ENCODE measurements around the gene SLC12A7. TPM values are rescaled to one million over a fixed set of nuclear protein-coding genes. Genes with fewer than 3 reads are reported as not detected.
A peak's percentile ranks its signal among the peaks of the same experiment; 100 is the strongest.

SLC12A7 gene
- polyA plus RNA-seq, 3 donors from 2014 or later: 9.5 to 18.2 (median 9.7) TPM

GRCh38 chr5:1152156-1152555 is 40.3 kb upstream of the SLC12A7 start:
- Mint-ChIP-seq H3K27me3 (ENCODE audit: low read depth in 3 of 3) (peaks cover 8 to 13% (median 9%) of the 10 kb centered on the region in 3 donors), H3K4me3 (peak overlapping the region; percentile 40 to 84 (median 77)), H3K4me1 (peaks cover 30 to 46% of the 10 kb centered on the region in 2 donors), H3K27ac (peak overlapping the region; percentile 65 to 92 (median 84)), H3K36me3 (no peaks in the 10 kb centered on the region), H3K9me3 (no peaks in the 10 kb centered on the region)
- DNase-seq: peak; percentile 69 to 72 (median 72)

GRCh38 chr5:1151316-1151715 is 39.5 kb upstream of the SLC12A7 start:
- H3K4me1 Mint-ChIP-seq: peaks cover 28 to 43% of the 10 kb centered on the region in 2 donors
- no peaks in the 10 kb centered on the region for H3K9me3 Mint-ChIP-seq
- H3K27me3 Mint-ChIP-seq (ENCODE audit: low read depth in 3 of 3): peaks cover 6 to 13% (median 8%) of the 10 kb centered on the region in 3 donors
- peak overlapping the region in 3 of 6 donors; percentile 24 to 74 (median 70) for H3K27ac Mint-ChIP-seq
- H3K36me3 Mint-ChIP-seq: no peaks in the 10 kb centered on the region
- no peak for DNase-seq
- H3K4me3 Mint-ChIP-seq: peak overlapping the region in 4 of 5 donors; percentile 30 to 62 (median 42)

- H3K27ac Mint-ChIP-seq: peak overlapping the region in 3 of 6 donors; percentile 24 to 74 (median 70)
- DNase-seq: no peak
- peaks cover 28 to 43% of the 10 kb centered on the region in 2 donors for H3K4me1 Mint-ChIP-seq
- H3K4me3 Mint-ChIP-seq: peak overlapping the region; percentile 30 to 62 (median 33)
- H3K9me3 Mint-ChIP-seq: no peaks in the 10 kb centered on the region
- H3K36me3 Mint-ChIP-seq: no peaks in the 10 kb centered on the region
- H3K27me3 Mint-ChIP-seq (ENCODE audit: low read depth in 3 of 3): peaks cover 6 to 13% (median 8%) of the 10 kb centered on the region in 3 donors
These were observed 39.0 kb upstream of the SLC12A7 start for GRCh38 chr5:1150866-1151265.

- no peak for DNase-seq
- no peaks in the 10 kb centered on the region for H3K9me3 Mint-ChIP-seq
- H3K27me3 Mint-ChIP-seq (ENCODE audit: low read depth in 3 of 3): peaks cover 0 to 5% (median 0%) of the 10 kb centered on the region in 3 donors
- no peak overlapping the region for H3K27ac Mint-ChIP-seq
- H3K4me3 Mint-ChIP-seq: no peak overlapping the region
- no peaks in the 10 kb centered on the region for H3K4me1 Mint-ChIP-seq
- no peaks in the 10 kb centered on the region for H3K36me3 Mint-ChIP-seq
These were observed 33.0 kb upstream of the SLC12A7 start for GRCh38 chr5:1144638-1145396.

GRCh38 chr5:1144089-1144488 is 32.2 kb upstream of the SLC12A7 start:
- Mint-ChIP-seq H3K4me1 (no peaks in the 10 kb centered on the region), H3K4me3 (no peak overlapping the region), H3K36me3 (no peaks in the 10 kb centered on the region), H3K27ac (no peak overlapping the region), H3K9me3 (no peaks in the 10 kb centered on the region), H3K27me3 (ENCODE audit: low read depth in 3 of 3) (peaks cover 0 to 7% (median 0%) of the 10 kb centered on the region in 3 donors)
- no peak for DNase-seq

- no peaks in the 10 kb centered on the region for H3K36me3 Mint-ChIP-seq
- DNase-seq: no peak
- no peak overlapping the region for H3K4me3 Mint-ChIP-seq
- no peaks in the 10 kb centered on the region for H3K4me1 Mint-ChIP-seq
- no peak overlapping the region for H3K27ac Mint-ChIP-seq
- peaks cover 0 to 7% (median 0%) of the 10 kb centered on the region in 3 donors for H3K27me3 Mint-ChIP-seq (ENCODE audit: low read depth in 3 of 3)
- no peaks in the 10 kb centered on the region for H3K9me3 Mint-ChIP-seq
These were observed 31.7 kb upstream of the SLC12A7 start for GRCh38 chr5:1143670-1143951.

- H3K4me3 Mint-ChIP-seq: no peak overlapping the region
- no peak overlapping the region for H3K27ac Mint-ChIP-seq
- H3K4me1 Mint-ChIP-seq: peaks cover 0 to 2% of the 10 kb centered on the region in 2 donors
- DNase-seq: no peak
- H3K36me3 Mint-ChIP-seq: no peaks in the 10 kb centered on the region
- no peaks in the 10 kb centered on the region for H3K9me3 Mint-ChIP-seq
- H3K27me3 Mint-ChIP-seq (ENCODE audit: low read depth in 3 of 3): peaks cover 0 to 7% (median 0%) of the 10 kb centered on the region in 3 donors
These were observed 31.2 kb upstream of the SLC12A7 start for GRCh38 chr5:1142886-1143669.

- Mint-ChIP-seq H3K36me3 (no peaks in the 10 kb centered on the region), H3K4me3 (no peak overlapping the region), H3K9me3 (no peaks in the 10 kb centered on the region), H3K27me3 (ENCODE audit: low read depth in 3 of 3) (peaks cover 0 to 5% (median 0%) of the 10 kb centered on the region in 3 donors), H3K27ac (no peak overlapping the region), H3K4me1 (peaks cover 0 to 6% of the 10 kb centered on the region in 2 donors)
- no peak for DNase-seq
These were observed 30.0 kb upstream of the SLC12A7 start for GRCh38 chr5:1141834-1142233.

GRCh38 chr5:1140818-1141189 is 28.9 kb upstream of the SLC12A7 start:
- no peak overlapping the region for H3K27ac Mint-ChIP-seq
- H3K9me3 Mint-ChIP-seq: no peaks in the 10 kb centered on the region
- peaks cover 0 to 6% of the 10 kb centered on the region in 2 donors for H3K4me1 Mint-ChIP-seq
- H3K4me3 Mint-ChIP-seq: no peak overlapping the region
- DNase-seq: no peak
- H3K36me3 Mint-ChIP-seq: no peaks in the 10 kb centered on the region
- peaks cover 0 to 2% (median 0%) of the 10 kb centered on the region in 3 donors for H3K27me3 Mint-ChIP-seq (ENCODE audit: low read depth in 3 of 3)

- no peak overlapping the region for H3K27ac Mint-ChIP-seq
- peaks cover 0 to 6% of the 10 kb centered on the region in 2 donors for H3K4me1 Mint-ChIP-seq
- no peaks in the 10 kb centered on the region for H3K36me3 Mint-ChIP-seq
- H3K4me3 Mint-ChIP-seq: no peak overlapping the region
- peaks cover 0 to 2% (median 0%) of the 10 kb centered on the region in 3 donors for H3K27me3 Mint-ChIP-seq (ENCODE audit: low read depth in 3 of 3)
- no peaks in the 10 kb centered on the region for H3K9me3 Mint-ChIP-seq
- peak; percentile 68 to 73 (median 71) for DNase-seq
These were observed 28.4 kb upstream of the SLC12A7 start for GRCh38 chr5:1140171-1140817.

GRCh38 chr5:1139331-1140170 is 27.7 kb upstream of the SLC12A7 start:
- Mint-ChIP-seq H3K27ac (no peak overlapping the region), H3K9me3 (no peaks in the 10 kb centered on the region), H3K4me1 (peaks cover 0 to 6% of the 10 kb centered on the region in 2 donors), H3K4me3 (no peak overlapping the region), H3K36me3 (no peaks in the 10 kb centered on the region), H3K27me3 (ENCODE audit: low read depth in 3 of 3) (peaks cover 0 to 2% (median 0%) of the 10 kb centered on the region in 3 donors)
- DNase-seq: no peak

GRCh38 chr5:1138445-1139245 is 26.8 kb upstream of the SLC12A7 start:
- Mint-ChIP-seq H3K36me3 (no peaks in the 10 kb centered on the region), H3K27me3 (ENCODE audit: low read depth in 3 of 3) (peaks cover 0 to 2% (median 0%) of the 10 kb centered on the region in 3 donors), H3K9me3 (no peaks in the 10 kb centered on the region), H3K4me1 (peaks cover 0 to 6% of the 10 kb centered on the region in 2 donors), H3K4me3 (no peak overlapping the region), H3K27ac (no peak overlapping the region)
- no peak for DNase-seq

Measured in immature natural killer cell (primary cell).